HepG2 (cell line): ENCODE measurements around the gene SOCS1. TPM values are rescaled to one million over a fixed set of nuclear protein-coding genes. Genes with fewer than 3 reads are reported as not detected.

ENCODE experiments used
- ATAC-seq: fragments of 200-7000 bp; cut with Tn5 transposase; 3 replicates; pipeline ENCODE4 v1.9.1; 2020; ENCODE audit warnings: mild to moderate bottlenecking, moderate library complexity
- BruUV-seq: library from RNA; stranded (reverse); fragments of 400-500 nt; replicated peaks from 2 replicates; lab custom pipeline; 2021; lab: Mats Ljungman, UMichigan
- CTCF ChIA-PET: fragments of 300-600 bp; formaldehyde crosslinking; extraction: SDS; loops from one replicate; lab custom pipeline; 2021; ENCODE audit warnings: low total read pairs, inconsistent platforms, low intra/inter-chr PET ratio; lab: Yijun Ruan, JAX
- POLR2A ChIA-PET: fragments of 350-600 bp; sonication (Branson Sonifier 250); formaldehyde crosslinking; loops from one replicate; lab custom pipeline; 2020; ENCODE audit warnings: antibody characterized with exemption, inconsistent platforms; lab: Yijun Ruan, JAX
- DNase-seq: peaks from one replicate; pipeline ENCODE4 v3.0.0-alpha.2; 2015; ENCODE audit warnings: low spot score
- FAIRE-seq: peaks from 3 replicates; lab custom pipeline; 2011; peaks lifted over from hg19 to GRCh38; lab: Jason Lieb, UNC
- H2AFZ ChIP-seq: one replicate; pipeline ENCODE4 v1.6.1; 2011; ENCODE audit warnings: low read length, inconsistent platforms
- H3K27ac ChIP-seq: fragments of 300-600 bp; 3 replicates; pipeline ENCODE4 v1.8.0; 2011; ENCODE audit warnings: mixed run types, mild to moderate bottlenecking, mixed read lengths, low read length, inconsistent platforms; ENCODE audit not compliant: insufficient read depth; ENCODE audit errors: extremely low read length
- H3K27me3 ChIP-seq, 2 experiments: fragments of 200-600 bp in 1 of 2; 2 replicates in 1 of 2; 3 replicates in 1 of 2; pipeline versions ENCODE4 v1.6.0 to v1.8.0; 2011; ENCODE audit warnings: low read length in 2 of 2, mild to moderate bottlenecking in 2 of 2, moderate library complexity in 2 of 2, inconsistent platforms in 1 of 2; ENCODE audit not compliant: insufficient read depth in 2 of 2, control insufficient read depth in 1 of 2
- H3K36me3 ChIP-seq, 2 experiments: fragments of 200-600 bp in 1 of 2; replicated peaks in 1 of 2; 2 replicates in 1 of 2; 3 replicates in 1 of 2; pipeline versions ENCODE4 v1.5.1 to v1.8.0; 2011; ENCODE audit warnings: low read length in 2 of 2, inconsistent platforms in 1 of 2; ENCODE audit not compliant: insufficient read depth in 2 of 2, control insufficient read depth in 1 of 2
- H3K4me1 ChIP-seq: 2 replicates; pipeline ENCODE4 v1.5.1; 2012; ENCODE audit warnings: low read length, inconsistent platforms; ENCODE audit not compliant: insufficient read depth
- H3K4me2 ChIP-seq: 2 replicates; pipeline ENCODE4 v1.6.0; 2011; ENCODE audit warnings: low read depth, low read length, inconsistent platforms
- H3K4me3 ChIP-seq, 3 experiments: fragments of 200-600 bp in 1 of 3; sonication (generic), shearing (Covaris generic) in 1 of 3; replicated peaks in 1 of 3; 2 replicates each; pipeline ENCODE4 v1.5.1; 2011 to 2016; ENCODE audit warnings: low read length in 3 of 3, inconsistent platforms in 2 of 3, low read depth in 2 of 3, mild to moderate bottlenecking in 2 of 3, control low read depth in 1 of 3, mixed read lengths in 1 of 3; ENCODE audit not compliant: insufficient read depth in 1 of 3
- H3K79me2 ChIP-seq: one replicate; pipeline ENCODE4 v1.6.1; 2011; ENCODE audit warnings: low read length, inconsistent platforms; ENCODE audit not compliant: insufficient read depth
- H3K9ac ChIP-seq: 2 replicates; pipeline ENCODE4 v1.6.0; 2011; ENCODE audit warnings: mild to moderate bottlenecking, low read depth, low read length, inconsistent platforms; ENCODE audit not compliant: insufficient read depth
- H3K9me3 ChIP-seq: 2 replicates; pipeline ENCODE4 v1.5.1; 2012; ENCODE audit warnings: mild to moderate bottlenecking, low read length
- H4K20me1 ChIP-seq: 2 replicates; pipeline ENCODE4 v1.6.0; 2011; ENCODE audit warnings: inconsistent platforms, mild to moderate bottlenecking, low read length, moderate library complexity; ENCODE audit not compliant: insufficient read depth
- ARHGAP35 ChIP-seq: sonication (generic); formaldehyde crosslinking; IDR thresholded peaks from 2 replicates; pipeline ENCODE4 v1.9.0; 2022; ENCODE audit warnings: mild to moderate bottlenecking, inconsistent platforms, moderate library complexity, missing genetic modification reagents, borderline replicate concordance
- KLF12 ChIP-seq: sonication (generic); formaldehyde crosslinking; IDR thresholded peaks from 2 replicates; pipeline ENCODE4 v1.4.0; 2020; ENCODE audit warnings: missing genetic modification reagents, borderline replicate concordance
- MLX ChIP-seq: IDR thresholded peaks from 2 replicates; pipeline ENCODE4 v1.6.1; 2016
- ZBTB38 ChIP-seq: sonication (generic); formaldehyde crosslinking; IDR thresholded peaks from 2 replicates; pipeline ENCODE4 v1.5.1; 2020; ENCODE audit warnings: mild to moderate bottlenecking, missing genetic modification reagents
- ZNF768 ChIP-seq: sonication (generic); formaldehyde crosslinking; IDR thresholded peaks from 2 replicates; pipeline ENCODE4 v1.4.0; 2020; ENCODE audit warnings: missing genetic modification reagents
- WGBS: methylation state at CpG from one replicate; pipeline ENCODE4 v1.1.6; 2017; ENCODE audit warnings: low lambda C conversion rate; 5-methylcytosine and 5-hydroxymethylcytosine counted together
- in situ Hi-C: cut with HindIII; loops from 2 replicates; pipeline ENCODE4 v1.10.0; 2017; ENCODE audit warnings: low pct_unique_long_range_greater_than_20kb; ENCODE audit not compliant: extremely low pct_ligation_motif_present
- intact Hi-C: fragments of 100-400 bp; cut with micrococcal nuclease; formaldehyde crosslinking; loops from one replicate; pipeline ENCODE4 v1.10.0; 2022; ENCODE audit not compliant: unreplicated experiment
- polyA plus RNA-seq, 8 experiments: library from polyadenylated mRNA; depleted of rRNA in 3 of 8; stranded (reverse) in 7 of 8; unstranded in 1 of 8; fragments of >200 nt; fragmentation: Illumina TruSeq in 4 of 8; extraction: Trizol in 4 of 8; gene quantifications; 2 replicates each; pipeline versions ENCODE4 v1.2.1 to v1.2.3, GENCODE V29; 2011 to 2016; ENCODE audit warnings: low read depth in 4 of 8, missing spikeins in 1 of 8, mixed read lengths in 1 of 8; ENCODE audit not compliant: insufficient read depth in 1 of 8
- total RNA-seq, 5 experiments: library from RNA; depleted of rRNA; stranded (reverse); fragments of >200 nt; fragmentation: Illumina TruSeq; extraction: Trizol; gene quantifications; 2 replicates each; pipeline ENCODE4 v1.2.3, GENCODE V29; 2016; ENCODE audit warnings: low read depth in 1 of 5
- TF ChIP-seq, protein P1 (sequence below): IDR thresholded peaks from 2 replicates; pipeline ENCODE4 v1.6.1; 2018; ENCODE audit warnings: missing genetic modification reagents, mild to moderate bottlenecking, missing compliant biosample characterization

Gene SOCS1
- total and polyA plus RNA-seq, 2 of the 13 experiments (the other 11 are each of a cell fraction or from before 2014, with no cell fraction given), result 5.3 to 6.3 TPM

- Histone ChIP-seq H3K4me1 (peaks cover 85% of the 10 kb centered on the region), H3K27ac (no peak overlapping the region), H3K36me3 (no peaks in the 10 kb centered on the region), H3K4me2 (no peak overlapping the region; the same call in 1 of the 2 replicates), H3K27me3 (no peaks in the 10 kb centered on the region), H3K9ac (no peak overlapping the region), H3K79me2 (no peaks in the 10 kb centered on the region), H2AFZ (no peak overlapping the region), H3K9me3 (no peaks in the 10 kb centered on the region), H4K20me1 (no peaks in the 10 kb centered on the region), H3K4me3 (no peak overlapping the region)
- FAIRE-seq (no peak), DNase-seq (no peak), ATAC-seq (no peak)
- peak; percentile 61; the same call in 1 of the 2 replicates for TF ChIP-seq ZBTB38 (CRISPR knock-in tag)
- TF ChIP-seq KLF12 (CRISPR knock-in tag), result no peak
- peak; percentile 74; the same call in 1 of the 2 replicates for TF ChIP-seq ZNF768 (CRISPR knock-in tag)
- TF ChIP-seq, protein P1, sequence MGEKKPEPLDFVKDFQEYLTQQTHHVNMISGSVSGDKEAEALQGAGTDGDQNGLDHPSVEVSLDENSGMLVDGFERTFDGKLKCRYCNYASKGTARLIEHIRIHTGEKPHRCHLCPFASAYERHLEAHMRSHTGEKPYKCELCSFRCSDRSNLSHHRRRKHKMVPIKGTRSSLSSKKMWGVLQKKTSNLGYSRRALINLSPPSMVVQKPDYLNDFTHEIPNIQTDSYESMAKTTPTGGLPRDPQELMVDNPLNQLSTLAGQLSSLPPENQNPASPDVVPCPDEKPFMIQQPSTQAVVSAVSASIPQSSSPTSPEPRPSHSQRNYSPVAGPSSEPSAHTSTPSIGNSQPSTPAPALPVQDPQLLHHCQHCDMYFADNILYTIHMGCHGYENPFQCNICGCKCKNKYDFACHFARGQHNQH (CRISPR knock-in tag), result peak; percentile 17; the same call in 1 of the 2 replicates
- TF ChIP-seq ARHGAP35, result 0 out of 2 replicates have a peak, but pooled peaks have one; percentile 8
- TF ChIP-seq MLX (CRISPR knock-in tag), result no peak
- no TSS peak for BruUV-seq
- POLR2A ChIA-PET, result interaction anchor here (6.2 kb wide), 1 partner anchor 44 kb away, joined by 167 read pairs; the partner anchor contains the start of gene SOCS1
- WGBS, result 74% methylated on average over 7 of the region's 7 CpGs
- intact Hi-C loops (no loop called here), in situ Hi-C loops (no loop called here)
- CTCF ChIA-PET, result no interaction called here
Observed at GRCh38 chr16:11300560-11300892, 44.5 kb upstream of the SOCS1 start.
